ENCODE data around the gene PIK3CA.

The PIK3CA gene

DNA sequence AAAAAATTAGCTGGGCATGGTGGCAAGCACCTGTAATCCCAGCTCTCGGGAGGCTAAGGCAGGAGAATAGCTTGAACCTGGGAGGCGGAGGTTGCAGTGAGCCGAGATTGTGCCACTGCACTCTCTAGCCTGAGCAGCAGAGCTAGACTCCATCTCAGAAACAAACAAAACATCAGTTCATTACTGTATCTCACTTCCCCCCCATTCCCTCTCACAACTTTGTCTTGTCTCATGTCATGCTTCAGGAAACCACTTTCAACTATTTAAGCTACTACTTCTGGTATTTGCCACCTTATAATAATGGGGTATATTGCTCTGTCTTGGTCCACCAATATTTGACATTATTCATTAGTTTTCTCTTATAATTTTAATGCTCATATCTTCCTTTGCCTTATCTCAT is 26.2 kb downstream of the PIK3CA start:
- no peak for DNase-seq (ENCODE audit: low read depth)
- H3K4me3 ChIP-seq (ENCODE audit: low read depth, low read length) = no peak overlapping the region
- TF ChIP-seq, protein P1, sequence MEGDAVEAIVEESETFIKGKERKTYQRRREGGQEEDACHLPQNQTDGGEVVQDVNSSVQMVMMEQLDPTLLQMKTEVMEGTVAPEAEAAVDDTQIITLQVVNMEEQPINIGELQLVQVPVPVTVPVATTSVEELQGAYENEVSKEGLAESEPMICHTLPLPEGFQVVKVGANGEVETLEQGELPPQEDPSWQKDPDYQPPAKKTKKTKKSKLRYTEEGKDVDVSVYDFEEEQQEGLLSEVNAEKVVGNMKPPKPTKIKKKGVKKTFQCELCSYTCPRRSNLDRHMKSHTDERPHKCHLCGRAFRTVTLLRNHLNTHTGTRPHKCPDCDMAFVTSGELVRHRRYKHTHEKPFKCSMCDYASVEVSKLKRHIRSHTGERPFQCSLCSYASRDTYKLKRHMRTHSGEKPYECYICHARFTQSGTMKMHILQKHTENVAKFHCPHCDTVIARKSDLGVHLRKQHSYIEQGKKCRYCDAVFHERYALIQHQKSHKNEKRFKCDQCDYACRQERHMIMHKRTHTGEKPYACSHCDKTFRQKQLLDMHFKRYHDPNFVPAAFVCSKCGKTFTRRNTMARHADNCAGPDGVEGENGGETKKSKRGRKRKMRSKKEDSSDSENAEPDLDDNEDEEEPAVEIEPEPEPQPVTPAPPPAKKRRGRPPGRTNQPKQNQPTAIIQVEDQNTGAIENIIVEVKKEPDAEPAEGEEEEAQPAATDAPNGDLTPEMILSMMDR (IDR thresholded peaks at IDR 0.05; ENCODE audit: low read depth, low read length, missing control alignments) = no peak

DNA sequence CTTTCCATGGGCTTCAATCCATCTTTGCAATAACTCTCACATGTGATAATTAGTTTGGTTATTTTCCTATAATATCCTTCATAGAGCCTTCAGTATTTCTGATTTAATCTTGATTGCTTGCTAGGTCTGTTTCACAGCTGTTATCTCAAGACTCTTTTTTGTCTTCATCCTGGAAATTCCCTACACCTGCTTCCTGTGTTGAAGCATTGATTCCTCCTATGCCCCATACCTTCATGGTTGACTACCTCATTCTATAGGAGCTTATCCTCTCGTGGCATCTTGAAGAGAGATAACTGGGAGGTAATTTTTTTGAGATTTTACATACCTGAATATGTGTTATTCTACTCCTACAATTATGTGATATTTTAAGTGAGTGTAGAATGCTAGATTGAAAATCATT is 26.7 kb downstream of the PIK3CA start:
- TF ChIP-seq, protein P1 (IDR thresholded peaks at IDR 0.05; ENCODE audit: low read depth, low read length, missing control alignments) = no peak
- no peak overlapping the region for H3K4me3 ChIP-seq (ENCODE audit: low read depth, low read length)
- DNase-seq (ENCODE audit: low read depth) = no peak

DNA sequence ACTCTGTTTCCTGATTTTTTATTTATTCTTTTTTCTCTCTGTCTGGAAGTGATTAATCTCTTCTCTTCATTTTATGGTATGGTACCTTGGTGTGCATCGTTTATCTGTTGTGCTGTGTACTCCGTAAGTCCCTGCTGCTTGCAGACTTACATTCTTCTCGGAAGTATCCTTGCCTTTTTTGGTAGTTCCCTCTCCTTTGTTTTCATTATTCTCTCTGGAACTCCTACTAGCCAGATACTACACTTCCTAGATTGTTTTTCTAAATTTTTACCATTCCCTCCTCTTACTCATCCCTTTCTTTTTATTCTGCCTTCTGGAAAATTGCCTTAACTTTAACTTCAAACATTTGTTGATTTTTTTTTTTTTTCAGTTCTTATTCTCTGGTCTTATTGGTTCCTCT is 27.2 kb downstream of the PIK3CA start:
- no peak overlapping the region for H3K4me3 ChIP-seq (ENCODE audit: low read depth, low read length)
- no peak for DNase-seq (ENCODE audit: low read depth)
- TF ChIP-seq, protein P1 (IDR thresholded peaks at IDR 0.05; ENCODE audit: low read depth, low read length, missing control alignments) = no peak

DNA sequence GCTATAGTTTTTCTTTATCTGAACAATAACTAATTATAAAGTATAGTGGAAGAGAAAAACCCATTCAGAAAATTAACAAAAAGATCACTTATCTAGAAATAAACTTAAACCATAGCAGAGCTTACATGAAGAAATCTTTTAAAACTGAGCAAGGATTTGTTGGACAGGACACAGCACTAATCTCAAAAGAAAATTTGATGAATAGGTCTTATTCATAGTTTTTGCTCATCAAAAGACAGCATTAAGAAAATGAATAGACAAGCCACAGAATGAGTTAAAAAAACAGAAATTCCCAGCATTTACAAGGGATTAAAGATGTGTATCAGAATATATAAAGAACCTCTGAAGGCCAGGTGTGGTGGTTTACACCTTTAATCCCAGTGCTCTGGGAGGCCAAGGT is 29.5 kb downstream of the PIK3CA start:
- no peak overlapping the region for H3K4me3 ChIP-seq (ENCODE audit: low read depth, low read length)
- DNase-seq (ENCODE audit: low read depth) = no peak
- TF ChIP-seq, protein P1 (IDR thresholded peaks at IDR 0.05; ENCODE audit: low read depth, low read length, missing control alignments) = no peak

DNA sequence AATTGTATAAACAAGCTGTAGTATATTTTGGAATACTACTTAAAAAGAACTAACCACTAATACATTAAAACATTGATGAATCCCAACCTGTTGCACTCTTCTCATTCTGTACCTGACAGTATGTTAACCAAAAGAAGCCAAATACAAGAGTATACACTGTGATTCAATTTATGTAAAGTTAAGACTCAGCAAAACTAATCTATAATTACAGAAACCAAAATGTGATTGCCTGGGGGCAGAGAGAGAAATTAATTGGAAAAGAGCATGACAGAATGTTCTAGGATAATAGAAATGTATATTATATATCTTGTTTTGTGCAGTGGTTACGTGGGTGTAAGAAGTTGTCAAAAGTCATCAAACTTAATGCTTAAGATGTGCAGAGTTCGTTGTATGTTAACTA is 31.1 kb downstream of the PIK3CA start:
- H3K4me3 ChIP-seq (ENCODE audit: low read depth, low read length) = no peak overlapping the region
- TF ChIP-seq, protein P1 (IDR thresholded peaks at IDR 0.05; ENCODE audit: low read depth, low read length, missing control alignments) = no peak

DNA sequence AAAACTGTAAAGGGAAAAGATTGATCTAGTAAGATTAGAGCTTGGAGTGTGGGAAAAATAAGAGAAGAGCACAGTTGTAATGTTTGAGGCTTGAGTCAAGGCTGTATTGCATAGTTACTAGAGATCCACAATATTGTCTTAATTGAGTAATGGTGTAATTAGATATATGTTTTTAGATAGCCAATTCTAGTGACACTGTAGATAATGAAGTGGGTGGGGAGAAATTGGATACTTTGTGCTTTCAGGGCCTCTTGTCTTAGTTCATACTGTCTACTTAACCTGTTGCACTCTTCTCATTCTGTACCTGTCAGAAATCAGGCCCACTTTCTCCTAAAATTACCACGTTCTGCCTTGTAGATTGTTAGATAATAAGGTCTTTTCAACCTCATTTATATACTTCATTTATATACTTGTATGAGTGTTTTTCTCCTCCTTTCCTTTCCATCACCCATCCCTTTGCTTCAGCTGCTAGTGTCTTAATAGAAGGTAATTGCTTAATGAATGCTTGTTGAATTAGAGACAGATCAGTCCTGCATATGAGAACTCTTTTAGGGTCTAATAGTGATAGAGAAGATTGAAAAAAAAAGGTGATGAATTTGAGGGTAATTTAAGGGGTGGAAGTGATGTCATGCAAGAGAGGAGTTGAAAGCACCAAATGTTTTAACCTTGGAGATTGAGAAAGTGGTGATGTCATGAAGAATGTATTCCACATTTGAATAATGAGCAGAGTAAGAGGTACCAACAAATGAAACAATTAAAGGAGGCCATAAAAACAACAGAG is 32.0 kb downstream of the PIK3CA start:
- H3K4me3 ChIP-seq (ENCODE audit: low read depth, low read length) = no peak overlapping the region
- TF ChIP-seq, protein P1 (IDR thresholded peaks at IDR 0.05; ENCODE audit: low read depth, low read length, missing control alignments) = no peak
- DNase-seq (ENCODE audit: low read depth) = no peak

More for the DNA sequence above, 31.1 kb downstream of the PIK3CA start:
- DNase-seq (ENCODE audit: low read depth) = no peak

DNA sequence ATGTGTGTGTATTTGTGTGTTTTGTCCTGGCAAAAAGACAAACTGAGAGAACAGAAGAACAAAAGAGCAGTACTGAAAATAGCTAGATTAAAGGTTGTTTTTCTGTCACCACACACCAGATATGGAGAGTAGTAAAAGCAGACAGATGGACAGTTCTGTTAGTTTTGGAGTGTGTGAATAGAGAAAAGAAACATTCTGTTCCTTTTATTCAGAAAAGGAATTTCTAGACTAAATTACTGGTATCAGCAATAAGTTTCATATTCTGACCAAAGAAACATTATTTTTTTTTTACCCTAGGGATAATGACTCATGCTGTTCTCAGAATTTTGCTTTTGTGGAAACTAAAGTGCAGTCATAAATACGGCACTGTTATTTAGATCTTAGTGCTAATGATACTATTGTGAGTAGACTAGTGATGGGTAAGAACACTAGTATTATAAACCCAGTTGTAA is 32.9 kb downstream of the PIK3CA start:
- TF ChIP-seq, protein P1 (IDR thresholded peaks at IDR 0.05; ENCODE audit: low read depth, low read length, missing control alignments) = no peak
- no peak for DNase-seq (ENCODE audit: low read depth)
- no peak overlapping the region for H3K4me3 ChIP-seq (ENCODE audit: low read depth, low read length)
